LNCaP clone FGC (cell line): ENCODE results near the gene TIE1.

Source experiments
- DNase-seq: peaks from one replicate; pipeline ENCODE4 v3.0.0-alpha.2; 2011; ENCODE audit warnings: low read depth
- H3K4me3 ChIP-seq: 2 replicates; pipeline ENCODE4 v1.5.1; 2011; ENCODE audit warnings: mild to moderate bottlenecking, low read depth, low read length, control low read depth
- TF ChIP-seq, protein P1 (sequence below): IDR thresholded peaks from 2 replicates; pipeline ENCODE4 v1.5.1; 2012; ENCODE audit warnings: mild to moderate bottlenecking; ENCODE audit not compliant: control insufficient read depth, insufficient read depth; ENCODE audit errors: extremely low read depth

Gene TIE1

DNA sequence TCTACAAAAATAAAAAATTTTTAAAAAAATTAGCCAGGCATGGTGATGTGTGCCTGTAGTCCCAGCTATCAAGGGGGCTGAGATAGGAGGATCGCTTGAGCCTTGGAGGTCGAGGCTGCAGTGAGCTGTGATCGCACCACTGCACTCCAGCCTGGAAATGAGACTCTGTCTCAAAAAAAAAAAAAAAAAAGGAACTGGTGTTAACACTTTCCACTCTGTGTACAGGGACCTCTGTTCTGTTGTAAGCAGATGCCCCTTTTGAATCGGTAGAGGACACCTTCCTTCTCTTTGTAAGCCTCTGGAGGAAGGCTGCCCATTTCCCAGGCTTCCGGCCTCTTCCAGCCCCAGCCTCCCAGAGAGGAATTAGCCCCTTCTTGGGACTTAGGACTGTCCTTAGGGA, 8.1 kb upstream of the TIE1 start:
- no peak for DNase-seq
- TF ChIP-seq, protein P1, sequence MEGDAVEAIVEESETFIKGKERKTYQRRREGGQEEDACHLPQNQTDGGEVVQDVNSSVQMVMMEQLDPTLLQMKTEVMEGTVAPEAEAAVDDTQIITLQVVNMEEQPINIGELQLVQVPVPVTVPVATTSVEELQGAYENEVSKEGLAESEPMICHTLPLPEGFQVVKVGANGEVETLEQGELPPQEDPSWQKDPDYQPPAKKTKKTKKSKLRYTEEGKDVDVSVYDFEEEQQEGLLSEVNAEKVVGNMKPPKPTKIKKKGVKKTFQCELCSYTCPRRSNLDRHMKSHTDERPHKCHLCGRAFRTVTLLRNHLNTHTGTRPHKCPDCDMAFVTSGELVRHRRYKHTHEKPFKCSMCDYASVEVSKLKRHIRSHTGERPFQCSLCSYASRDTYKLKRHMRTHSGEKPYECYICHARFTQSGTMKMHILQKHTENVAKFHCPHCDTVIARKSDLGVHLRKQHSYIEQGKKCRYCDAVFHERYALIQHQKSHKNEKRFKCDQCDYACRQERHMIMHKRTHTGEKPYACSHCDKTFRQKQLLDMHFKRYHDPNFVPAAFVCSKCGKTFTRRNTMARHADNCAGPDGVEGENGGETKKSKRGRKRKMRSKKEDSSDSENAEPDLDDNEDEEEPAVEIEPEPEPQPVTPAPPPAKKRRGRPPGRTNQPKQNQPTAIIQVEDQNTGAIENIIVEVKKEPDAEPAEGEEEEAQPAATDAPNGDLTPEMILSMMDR: no peak
- no peak overlapping the region for H3K4me3 ChIP-seq

DNA sequence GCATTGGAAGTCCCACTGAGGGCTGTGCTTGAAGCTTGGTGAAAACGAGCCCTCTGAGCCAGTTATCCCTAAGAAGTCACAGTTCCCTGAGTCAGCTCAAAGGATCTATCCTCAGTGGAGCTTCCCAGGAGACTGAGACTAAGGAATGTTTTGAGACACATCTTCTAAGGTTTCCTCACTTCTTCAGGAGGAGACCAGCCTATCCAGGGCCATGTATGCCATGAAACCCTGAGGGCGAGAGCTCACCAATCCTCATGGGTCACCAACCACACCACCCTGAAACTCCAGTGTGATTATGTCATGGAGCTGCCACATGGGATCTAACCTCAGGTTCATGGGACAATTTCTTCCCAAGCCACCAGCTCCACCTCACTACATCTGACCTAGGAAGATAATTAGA, 7.6 kb upstream of the TIE1 start:
- TF ChIP-seq, protein P1: no peak
- no peak overlapping the region for H3K4me3 ChIP-seq
- no peak for DNase-seq

DNA sequence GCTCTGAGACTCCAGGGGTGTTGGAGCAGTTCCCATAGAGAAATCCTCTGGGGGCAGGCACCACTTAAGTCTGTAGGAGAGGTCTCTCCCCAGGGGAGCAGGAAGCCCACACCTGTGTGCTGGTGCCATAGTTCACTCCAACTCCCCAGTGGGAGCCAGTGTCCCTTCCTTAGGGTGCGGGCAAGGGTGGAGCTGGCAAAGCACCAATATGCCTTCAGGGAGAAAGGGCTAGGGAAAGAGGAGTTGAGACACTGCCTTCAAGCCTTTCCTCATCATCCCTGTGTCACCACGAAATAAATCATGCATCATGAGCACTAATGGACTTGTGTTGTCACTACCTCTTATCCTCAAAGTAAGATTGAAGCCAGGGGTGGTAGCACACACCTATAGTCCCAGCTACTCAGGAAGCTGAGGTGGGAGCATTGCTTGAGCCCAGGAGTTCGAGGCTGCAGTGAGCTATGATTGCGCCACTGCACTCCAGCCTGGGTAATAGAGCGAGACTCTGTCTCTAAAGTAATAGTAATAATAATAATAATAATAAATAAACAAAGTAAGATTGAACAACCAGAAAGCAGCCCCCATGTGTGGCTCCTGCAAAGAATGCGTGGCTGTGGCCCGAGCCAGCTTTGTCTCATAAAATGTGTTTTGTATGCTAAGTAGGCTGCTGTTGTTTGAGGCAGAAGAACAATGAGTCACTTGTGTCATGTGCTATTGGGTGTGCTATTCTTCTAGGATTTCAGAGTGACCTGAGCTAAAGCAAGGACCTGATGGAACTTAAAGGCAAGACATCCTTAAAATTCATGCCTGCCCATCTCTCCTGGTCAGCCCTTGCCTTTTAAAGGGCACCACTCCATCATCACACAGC, 6.7 kb upstream of the TIE1 start:
- TF ChIP-seq, protein P1: no peak
- H3K4me3 ChIP-seq: no peak overlapping the region
- DNase-seq: no peak

DNA sequence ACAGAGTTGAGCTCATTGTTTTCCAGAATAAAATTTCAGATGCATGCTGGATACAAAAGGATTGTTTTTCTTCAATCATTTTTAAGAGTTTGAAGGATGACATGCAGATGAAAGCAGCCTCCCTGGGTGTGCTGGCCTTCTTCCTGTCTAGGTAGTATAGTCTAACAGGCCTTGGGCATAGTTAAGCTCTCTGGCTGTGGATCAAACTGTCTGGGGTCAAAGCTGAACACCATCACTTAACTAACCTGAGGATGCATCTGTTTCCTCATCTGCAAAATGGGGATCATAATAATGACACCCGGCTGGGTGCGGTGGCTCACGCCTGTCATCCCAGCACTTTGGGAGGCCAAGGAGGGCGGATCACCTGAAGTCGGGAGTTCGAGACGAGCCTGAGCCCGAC, 6.0 kb upstream of the TIE1 start:
- DNase-seq: no peak
- TF ChIP-seq, protein P1: no peak

DNA sequence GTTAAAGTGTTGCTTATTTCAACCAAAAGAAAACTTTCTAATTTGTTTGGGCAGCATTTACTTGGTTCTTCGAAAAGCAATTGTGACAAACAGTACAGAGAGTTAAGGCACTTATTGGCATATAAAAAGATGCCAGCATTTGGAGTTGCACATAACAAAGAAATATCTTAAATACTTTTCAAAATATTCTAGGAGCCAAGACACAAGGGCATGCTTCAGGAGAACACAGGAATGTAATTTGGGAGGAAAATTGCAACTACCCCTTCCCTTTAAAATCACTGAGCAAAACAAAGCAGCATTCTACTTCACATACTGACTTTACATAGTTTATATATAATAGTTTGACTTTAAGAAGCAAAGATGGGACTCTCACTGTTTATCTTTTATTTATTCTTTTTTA, 4.6 kb upstream of the TIE1 start:
- H3K4me3 ChIP-seq: no peak overlapping the region
- DNase-seq: no peak

More for the DNA sequence above, 6.0 kb upstream of the TIE1 start:
- no peak overlapping the region for H3K4me3 ChIP-seq

DNA sequence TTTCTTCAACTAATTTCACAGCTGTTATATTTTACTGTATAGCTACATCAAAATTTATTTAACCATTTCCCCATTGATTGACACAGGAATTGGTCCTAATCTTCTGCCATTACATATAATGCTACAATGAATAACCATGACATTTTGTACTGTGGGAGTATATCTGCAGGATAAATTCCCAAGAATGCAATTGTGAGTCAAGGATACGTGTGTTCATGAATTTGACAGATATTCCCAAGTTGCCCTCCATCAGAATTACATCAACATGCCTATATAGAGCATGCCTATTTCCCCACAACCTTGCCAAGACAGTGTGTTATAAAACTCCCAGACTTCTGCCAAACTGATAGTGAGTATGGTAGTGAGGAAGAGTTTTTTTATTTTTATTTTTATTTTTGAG, 2.7 kb upstream of the TIE1 start:
- H3K4me3 ChIP-seq: no peak overlapping the region
- TF ChIP-seq, protein P1: no peak
- no peak for DNase-seq

More for the DNA sequence above, 4.6 kb upstream of the TIE1 start:
- TF ChIP-seq, protein P1: no peak

DNA sequence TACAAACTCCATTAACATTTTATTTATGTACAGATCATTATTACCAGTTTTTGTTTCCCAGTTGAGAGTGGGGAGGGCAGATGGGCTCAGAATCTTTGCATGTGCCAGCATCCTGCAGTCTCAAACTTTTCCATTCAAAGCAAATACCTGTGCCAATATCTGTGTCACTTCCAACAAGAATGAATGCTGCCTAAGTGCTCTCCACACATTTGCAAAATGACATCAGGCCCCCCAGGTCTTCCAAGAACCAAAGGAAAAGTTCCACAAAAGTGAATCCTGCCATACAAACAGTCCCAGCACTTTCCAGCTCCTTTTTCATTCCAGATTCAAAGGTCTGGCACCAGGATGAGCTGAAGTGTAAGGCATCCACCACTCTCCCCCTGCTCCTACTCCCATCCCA, 1.7 kb upstream of the TIE1 start:
- no peak for DNase-seq
- TF ChIP-seq, protein P1: no peak

More for the DNA sequence above, 1.7 kb upstream of the TIE1 start:
- H3K4me3 ChIP-seq: no peak overlapping the region
